Measurements from ENCODE around the gene SOX8.

The SOX8 gene

GRCh38 chr16:1034230-1035065 lies 52.9 kb downstream of the SOX8 start:
- TF ChIP-seq YY2 (tag by site-specific recombination; IDR thresholded peaks at IDR 0.05), result 0 out of 2 replicates have a peak, but pooled peaks have one; percentile 11
- 0 out of 2 replicates have a peak, but pooled peaks have one; percentile 57 for TF ChIP-seq ZNF248 (tag by site-specific recombination; IDR thresholded peaks at IDR 0.05)
- no peak for TF ChIP-seq ZEB2 (tag by site-specific recombination; IDR thresholded peaks at IDR 0.05)
- TF ChIP-seq ZNF2 (tag by site-specific recombination; IDR thresholded peaks at IDR 0.05), result no peak
- 0 out of 2 replicates have a peak, but pooled peaks have one; percentile 7 for TF ChIP-seq SP2 (tag by site-specific recombination; IDR thresholded peaks at IDR 0.05)
- TF ChIP-seq ZBTB17 (tag by site-specific recombination; IDR thresholded peaks at IDR 0.05), result peak; percentile 99
- peak; percentile 98 for TF ChIP-seq ZNF366 (tag by site-specific recombination; conservative IDR thresholded peaks at IDR 0.05)
- TF ChIP-seq HOXC10 (CRISPR knock-in tag; IDR thresholded peaks at IDR 0.05), result no peak
- peak; percentile 17; the same call in 1 of the 2 replicates for TF ChIP-seq EGR2 (tag by site-specific recombination; IDR thresholded peaks at IDR 0.05; ENCODE audit: low read depth)
- peak; percentile 47; the same call in 1 of the 2 replicates for TF ChIP-seq ZNF704 (tag by site-specific recombination; IDR thresholded peaks at IDR 0.05)
- ChIA-PET CTCF (interaction anchor here (0.6 kb wide), 1 partner anchor 219 kb away, joined by 4 read pairs; no protein-coding TSS in a partner anchor), POLR2A (no interaction called here)
- no peaks in the 10 kb centered on the region for H3K9me3 ChIP-seq (ENCODE audit: control insufficient read depth, insufficient read depth, low read depth, low read length)
- H3K27ac ChIP-seq (ENCODE audit: extremely low read depth, low read depth, low read length), result no peak overlapping the region
- no peaks in the 10 kb centered on the region for H3K36me3 ChIP-seq (ENCODE audit: control insufficient read depth in 2 of 2, insufficient read depth in 1 of 2, low read length in 2 of 2)
- H3K4me3 ChIP-seq (ENCODE audit: low read depth, low read length), result no peak overlapping the region
- H3K4me1 ChIP-seq (ENCODE audit: control insufficient read depth, insufficient read depth, low read length), result no peaks in the 10 kb centered on the region; the same call in 1 of the 2 replicates

GRCh38 chr16:1035066-1035415 lies 53.5 kb downstream of the SOX8 start:
- Histone ChIP-seq H3K36me3 (ENCODE audit: control insufficient read depth in 2 of 2, insufficient read depth in 1 of 2, low read length in 2 of 2) (no peaks in the 10 kb centered on the region), H3K4me3 (ENCODE audit: low read depth, low read length) (no peak overlapping the region), H3K9me3 (ENCODE audit: control insufficient read depth, insufficient read depth, low read depth, low read length) (no peaks in the 10 kb centered on the region), H3K4me1 (ENCODE audit: control insufficient read depth, insufficient read depth, low read length) (no peaks in the 10 kb centered on the region; the same call in 1 of the 2 replicates), H3K27ac (ENCODE audit: extremely low read depth, low read depth, low read length) (no peak overlapping the region)
- POLR2A ChIA-PET, result no interaction called here
- CTCF ChIA-PET, result interaction anchor here (0.6 to 1.1 kb wide), 2 partner anchors 20 to 220 kb away, joined by 3 to 4 read pairs; no protein-coding TSS in a partner anchor
- TF ChIP-seq HIC1 (tag by site-specific recombination; IDR thresholded peaks at IDR 0.05) (peak; percentile 57; the same call in 1 of the 2 replicates), ZNF133 (tag by site-specific recombination; IDR thresholded peaks at IDR 0.05) (no peak)

- ChIA-PET POLR2A (interaction anchor here (0.5 kb wide), 1 partner anchor 9 kb away, joined by 3 read pairs; no protein-coding TSS in a partner anchor), CTCF (interaction anchor here (0.6 to 2.1 kb wide), 3 partner anchors 19 to 22 kb away, joined by 3 to 8 read pairs (median 3); no protein-coding TSS in a partner anchor)
- TF ChIP-seq ZIC2 (tag by site-specific recombination; IDR thresholded peaks at IDR 0.05) (peak; percentile 40), GLIS1 (tag by site-specific recombination; IDR thresholded peaks at IDR 0.05) (peak; percentile 74), ZNF585B (tag by site-specific recombination; IDR thresholded peaks at IDR 0.05) (no peak)
- Histone ChIP-seq H3K4me1 (ENCODE audit: control insufficient read depth, insufficient read depth, low read length) (no peaks in the 10 kb centered on the region; the same call in 1 of the 2 replicates), H3K36me3 (ENCODE audit: control insufficient read depth in 2 of 2, insufficient read depth in 1 of 2, low read length in 2 of 2) (no peaks in the 10 kb centered on the region), H3K9me3 (ENCODE audit: control insufficient read depth, insufficient read depth, low read depth, low read length) (no peaks in the 10 kb centered on the region), H3K4me3 (ENCODE audit: low read depth, low read length) (no peak overlapping the region), H3K27ac (ENCODE audit: extremely low read depth, low read depth, low read length) (no peak overlapping the region)
These were observed 54.6 kb downstream of the SOX8 start for GRCh38 chr16:1036166-1036565.

Measured in HEK293 (cell line).